Stimulated activated CD8-positive, alpha-beta memory T cell treated with anti-CD3 and anti-CD28 coated beads, Interleukin-4, amount 100 ng/mL, for 24 hours (primary cell): ENCODE results near the gene ZBTB9.
"Not testable (repeated sequence)": the region's sequence is repeated elsewhere in the genome, so short reads cannot be mapped to it uniquely, and the experiment has no call there.

ENCODE experiments used
- DNase-seq: peaks from one replicate; pipeline ENCODE4 v3.0.0-alpha.2; 2020; ENCODE audit warnings: low read depth

Gene ZBTB9

GRCh38 chr6:33466075-33466735 is 11.8 kb downstream of the ZBTB9 start:
- no peak for DNase-seq

- DNase-seq = no peak
Observed at GRCh38 chr6:33467091-33467490, 12.7 kb downstream of the ZBTB9 start.

GRCh38 chr6:33469661-33470060 is 15.3 kb downstream of the ZBTB9 start:
- DNase-seq = no peak

GRCh38 chr6:33477864-33478263 is 23.5 kb downstream of the ZBTB9 start:
- no peak for DNase-seq

GRCh38 chr6:33481192-33481591 is 26.8 kb downstream of the ZBTB9 start:
- no peak for DNase-seq

GRCh38 chr6:33482620-33483019 is 28.2 kb downstream of the ZBTB9 start:
- DNase-seq = not testable (repeated sequence)

GRCh38 chr6:33483678-33484077 is 29.3 kb downstream of the ZBTB9 start:
- no peak for DNase-seq

GRCh38 chr6:33484673-33485262 is 30.4 kb downstream of the ZBTB9 start:
- DNase-seq = not testable (repeated sequence)

- DNase-seq = not testable (repeated sequence)
Observed at GRCh38 chr6:33485680-33486079, 31.3 kb downstream of the ZBTB9 start.

GRCh38 chr6:33488339-33488738 is 34.0 kb downstream of the ZBTB9 start:
- no peak for DNase-seq

- DNase-seq = no peak
Observed at GRCh38 chr6:33490198-33490597, 35.8 kb downstream of the ZBTB9 start.

- no peak for DNase-seq
Observed at GRCh38 chr6:33490621-33491020, 36.2 kb downstream of the ZBTB9 start.

GRCh38 chr6:33492093-33492492 is 37.7 kb downstream of the ZBTB9 start:
- no peak for DNase-seq

- no peak for DNase-seq
Observed at GRCh38 chr6:33497157-33497556, 42.8 kb downstream of the ZBTB9 start.

GRCh38 chr6:33502486-33502885 is 48.1 kb downstream of the ZBTB9 start:
- DNase-seq = no peak

GRCh38 chr6:33504486-33504885 is 50.1 kb downstream of the ZBTB9 start:
- DNase-seq = no peak

- no peak for DNase-seq
Observed at GRCh38 chr6:33505548-33506370, 51.4 kb downstream of the ZBTB9 start.
